Measurements from ENCODE around the gene KLLN. TPM values are rescaled to one million over a fixed set of nuclear protein-coding genes. Genes with fewer than 3 reads are reported as not detected.
A peak's percentile ranks its signal among the peaks of the same experiment; 100 is the strongest.
"Not testable (repeated sequence)": the region's sequence is repeated elsewhere in the genome, so short reads cannot be mapped to it uniquely, and the experiment has no call there.

KLLN gene, protein sequence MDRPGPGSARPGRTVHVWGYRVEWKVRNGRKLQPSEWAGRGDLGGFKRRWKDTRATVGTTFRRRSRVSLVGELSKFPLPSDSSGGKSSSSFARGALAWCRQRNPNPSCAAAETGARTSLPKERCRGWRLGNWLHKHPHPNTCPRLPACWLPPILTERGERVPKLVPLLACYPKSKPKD
- total RNA-seq (2014; rRNA removed) = 0.15 and 0.23 TPM in 2 replicates
- Bru-seq, nascent RNA = percentile 36 among the genes with signal in this experiment
- percentile 48 among the genes with signal in this experiment for BruChase-seq, experiment 1, labeled RNA remaining after a 6-hour chase
- percentile 37 among the genes with signal in this experiment for BruChase-seq, experiment 2, labeled RNA remaining after a 2-hour chase
- long read RNA-seq, full-length matches to known transcripts = 2 of 2 reads
- long read RNA-seq, partial matches to known transcripts = 0 of 2 reads
- long read RNA-seq, other reads (novel, unspliced or antisense) = 0 of 2 reads

DNA sequence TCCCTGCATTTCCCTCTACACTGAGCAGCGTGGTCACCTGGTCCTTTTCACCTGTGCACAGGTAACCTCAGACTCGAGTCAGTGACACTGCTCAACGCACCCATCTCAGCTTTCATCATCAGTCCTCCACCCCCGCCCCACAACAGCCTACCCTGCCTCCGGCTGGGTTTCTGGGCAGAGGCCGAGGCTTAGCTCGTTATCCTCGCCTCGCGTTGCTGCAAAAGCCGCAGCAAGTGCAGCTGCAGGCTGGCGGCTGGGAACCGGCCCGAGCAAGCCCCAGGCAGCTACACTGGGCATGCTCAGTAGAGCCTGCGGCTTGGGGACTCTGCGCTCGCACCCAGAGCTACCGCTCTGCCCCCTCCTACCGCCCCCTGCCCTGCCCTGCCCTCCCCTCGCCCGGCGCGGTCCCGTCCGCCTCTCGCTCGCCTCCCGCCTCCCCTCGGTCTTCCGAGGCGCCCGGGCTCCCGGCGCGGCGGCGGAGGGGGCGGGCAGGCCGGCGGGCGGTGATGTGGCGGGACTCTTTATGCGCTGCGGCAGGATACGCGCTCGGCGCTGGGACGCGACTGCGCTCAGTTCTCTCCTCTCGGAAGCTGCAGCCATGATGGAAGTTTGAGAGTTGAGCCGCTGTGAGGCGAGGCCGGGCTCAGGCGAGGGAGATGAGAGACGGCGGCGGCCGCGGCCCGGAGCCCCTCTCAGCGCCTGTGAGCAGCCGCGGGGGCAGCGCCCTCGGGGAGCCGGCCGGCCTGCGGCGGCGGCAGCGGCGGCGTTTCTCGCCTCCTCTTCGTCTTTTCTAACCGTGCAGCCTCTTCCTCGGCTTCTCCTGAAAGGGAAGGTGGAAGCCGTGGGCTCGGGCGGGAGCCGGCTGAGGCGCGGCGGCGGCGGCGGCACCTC is at the start of gene KLLN, which contains the start of gene PTEN:
KLLN (minus strand) TSS at position 481 of the 891 bp plus-strand sequence. CDS start 1,046 bp downstream, outside the sequence.
PTEN (plus strand) TSS at position 573 of the 891 bp plus-strand sequence. CDS start 845 bp downstream, outside the sequence.
- no TSS peak for BruUV-seq (replicated peaks)
- Histone ChIP-seq H3F3A (ENCODE audit: low read length, unreplicated experiment) (no peaks in the 10 kb centered on the region), H3K36me3 (ENCODE audit: low read depth, low read length) (no peaks in the 10 kb centered on the region), H2AFZ (ENCODE audit: low read length) (peak within 1 kb of the TSS; percentile 85), H3K79me2 (ENCODE audit: low read length) (peaks cover 43% of the 10 kb centered on the region), H3K9me3 (ENCODE audit: low read length) (no peaks in the 10 kb centered on the region), H3K4me3 (ENCODE audit: low read length) (peak within 1 kb of the TSS; percentile 94), H4K20me1 (ENCODE audit: low read length) (peaks cover 39% of the 10 kb centered on the region), H3K27me3 (ENCODE audit: low read length) (no peaks in the 10 kb centered on the region), H3K4me1 (ENCODE audit: insufficient read depth, low read length) (peaks cover 15% of the 10 kb centered on the region; the same call in 1 of the 2 replicates), H3K9me2 (replicated peaks; ENCODE audit: low read length) (no peaks in the 10 kb centered on the region), H3K9ac (ENCODE audit: low read length) (peak within 1 kb of the TSS; percentile 95), H3K27ac (ENCODE audit: low read length) (peak within 1 kb of the TSS; percentile 97), H3K4me2 (ENCODE audit: low read length) (peak within 1 kb of the TSS; percentile 99)
- POLR2A ChIA-PET (ENCODE audit: unreplicated experiment) = interaction anchor here (0.6 kb wide), 2 partner anchors 315 to 770 kb away, joined by 4 to 5 read pairs; no protein-coding TSS in a partner anchor
- peak; percentile 56 for ATAC-seq
- intact Hi-C loops (cut with micrococcal nuclease) = no loop called here
- TF ChIP-seq EZH2 (IDR thresholded peaks at IDR 0.05; ENCODE audit: low read length, unreplicated experiment) = no peak
- TF ChIP-seq EZH2phosphoT487 (IDR thresholded peaks at IDR 0.05; ENCODE audit: borderline replicate concordance, low read length) = no peak
- TF ChIP-seq, protein P1, sequence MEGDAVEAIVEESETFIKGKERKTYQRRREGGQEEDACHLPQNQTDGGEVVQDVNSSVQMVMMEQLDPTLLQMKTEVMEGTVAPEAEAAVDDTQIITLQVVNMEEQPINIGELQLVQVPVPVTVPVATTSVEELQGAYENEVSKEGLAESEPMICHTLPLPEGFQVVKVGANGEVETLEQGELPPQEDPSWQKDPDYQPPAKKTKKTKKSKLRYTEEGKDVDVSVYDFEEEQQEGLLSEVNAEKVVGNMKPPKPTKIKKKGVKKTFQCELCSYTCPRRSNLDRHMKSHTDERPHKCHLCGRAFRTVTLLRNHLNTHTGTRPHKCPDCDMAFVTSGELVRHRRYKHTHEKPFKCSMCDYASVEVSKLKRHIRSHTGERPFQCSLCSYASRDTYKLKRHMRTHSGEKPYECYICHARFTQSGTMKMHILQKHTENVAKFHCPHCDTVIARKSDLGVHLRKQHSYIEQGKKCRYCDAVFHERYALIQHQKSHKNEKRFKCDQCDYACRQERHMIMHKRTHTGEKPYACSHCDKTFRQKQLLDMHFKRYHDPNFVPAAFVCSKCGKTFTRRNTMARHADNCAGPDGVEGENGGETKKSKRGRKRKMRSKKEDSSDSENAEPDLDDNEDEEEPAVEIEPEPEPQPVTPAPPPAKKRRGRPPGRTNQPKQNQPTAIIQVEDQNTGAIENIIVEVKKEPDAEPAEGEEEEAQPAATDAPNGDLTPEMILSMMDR (conservative IDR thresholded peaks at IDR 0.05; ENCODE audit: low read depth, low read length) = no peak
- DNase-seq = peak; percentile 81
- CTCF ChIA-PET = no interaction called here

DNA sequence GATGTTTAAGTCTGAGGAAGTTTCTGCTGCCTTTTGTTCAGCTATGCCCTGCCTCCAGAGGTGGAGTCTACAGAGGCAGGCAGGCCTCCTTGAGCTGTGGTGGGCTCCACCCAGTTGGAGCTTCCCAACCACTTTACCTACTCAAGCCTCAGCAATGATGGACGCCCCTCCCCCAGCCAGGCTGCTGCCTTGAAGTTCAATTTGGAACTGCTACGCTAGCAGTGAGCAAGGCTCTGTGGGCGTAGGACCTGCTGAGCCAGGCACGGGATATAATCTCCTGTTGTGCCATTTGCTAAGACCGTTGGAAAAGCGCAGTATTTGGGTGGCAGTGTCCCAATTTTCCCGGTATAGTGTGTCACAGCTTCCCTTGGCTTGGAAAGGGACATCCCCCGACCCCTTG is 40.1 kb upstream of the KLLN start:
- POLR2A ChIA-PET (ENCODE audit: unreplicated experiment); H3K4me3 ChIP-seq (ENCODE audit: low read length); CTCF ChIA-PET; intact Hi-C loops (cut with micrococcal nuclease); H3K4me1 ChIP-seq (ENCODE audit: insufficient read depth, low read length); H2AFZ ChIP-seq (ENCODE audit: low read length); H3K79me2 ChIP-seq (ENCODE audit: low read length); H3K36me3 ChIP-seq (ENCODE audit: low read depth, low read length); H3K27me3 ChIP-seq (ENCODE audit: low read length); ATAC-seq; BruUV-seq (replicated peaks); H3K27ac ChIP-seq (ENCODE audit: low read length); DNase-seq; H4K20me1 ChIP-seq (ENCODE audit: low read length); H3K4me2 ChIP-seq (ENCODE audit: low read length); H3K9ac ChIP-seq (ENCODE audit: low read length); H3F3A ChIP-seq (ENCODE audit: low read length, unreplicated experiment); H3K9me2 ChIP-seq (replicated peaks; ENCODE audit: low read length); H3K9me3 ChIP-seq (ENCODE audit: low read length): not testable (repeated sequence)

DNA sequence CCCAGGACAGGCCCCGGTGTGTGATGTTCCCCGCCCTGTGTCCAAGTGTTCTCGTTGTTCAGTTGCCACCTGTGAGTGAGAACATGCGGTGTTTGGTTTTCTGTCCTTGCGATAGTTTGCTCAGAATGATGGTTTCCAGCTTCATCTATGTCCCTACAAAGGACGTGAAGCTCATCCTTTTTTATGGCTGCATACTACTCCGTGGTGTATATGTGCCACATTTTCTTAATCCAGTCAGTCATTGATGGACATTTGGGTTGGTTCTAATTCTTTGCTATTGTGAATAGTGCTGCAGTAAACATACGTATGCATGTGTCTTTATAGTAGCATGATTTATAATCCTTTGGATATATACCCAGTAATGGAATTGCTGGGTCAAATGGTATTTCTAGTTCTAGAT is 34.6 kb upstream of the KLLN start:
- H3K9me3 ChIP-seq (ENCODE audit: low read length); H3K9ac ChIP-seq (ENCODE audit: low read length); H4K20me1 ChIP-seq (ENCODE audit: low read length); ATAC-seq; H3K79me2 ChIP-seq (ENCODE audit: low read length); H3K4me3 ChIP-seq (ENCODE audit: low read length); H3F3A ChIP-seq (ENCODE audit: low read length, unreplicated experiment); H2AFZ ChIP-seq (ENCODE audit: low read length); H3K27ac ChIP-seq (ENCODE audit: low read length); H3K4me1 ChIP-seq (ENCODE audit: insufficient read depth, low read length); BruUV-seq (replicated peaks); H3K4me2 ChIP-seq (ENCODE audit: low read length); intact Hi-C loops (cut with micrococcal nuclease); H3K9me2 ChIP-seq (replicated peaks; ENCODE audit: low read length); DNase-seq; POLR2A ChIA-PET (ENCODE audit: unreplicated experiment); H3K36me3 ChIP-seq (ENCODE audit: low read depth, low read length); CTCF ChIA-PET; H3K27me3 ChIP-seq (ENCODE audit: low read length): not testable (repeated sequence)

All from PC-3 (cell line).